Transverse colon (tissue), 4 donors: Measurements from ENCODE around the gene NTRK2. TPM values are rescaled to one million over a fixed set of nuclear protein-coding genes. Genes with fewer than 3 reads are reported as not detected.

Experiments
- DNase-seq: peaks from one replicate; pipeline ENCODE4 v3.0.0-alpha.2; 2019
- H3K27ac ChIP-seq, 4 donors: fragments of 200-600 bp; sonication (generic); 2 replicates each; pipeline ENCODE4 v1.5.1; 2016 to 2018; ENCODE audit warnings: inconsistent platforms in 4 of 4
- H3K27me3 ChIP-seq: fragments of 200-600 bp; sonication (generic); 2 replicates; pipeline ENCODE4 v1.5.1; 2017; ENCODE audit warnings: inconsistent platforms
- H3K36me3 ChIP-seq, 4 donors: fragments of 200-600 bp; sonication (generic); 2 replicates each; pipeline ENCODE4 v1.5.1; 2017 to 2019; ENCODE audit warnings: inconsistent platforms in 4 of 4
- H3K4me1 ChIP-seq, 4 donors: fragments of 200-600 bp; sonication (generic); 2 replicates each; pipeline ENCODE4 v1.5.1; 2017 to 2020; ENCODE audit warnings: inconsistent platforms in 4 of 4
- H3K4me3 ChIP-seq, 4 donors: fragments of 200-600 bp; sonication (generic); 1 replicate in 1 of 4; 2 replicates in 3 of 4; pipeline versions ENCODE4 v1.5.1 to v1.6.1; 2017 to 2019; ENCODE audit warnings: inconsistent platforms in 4 of 4
- H3K9me3 ChIP-seq, 2 donors: fragments of 200-600 bp; sonication (generic); 2 replicates each; pipeline ENCODE4 v1.5.1; 2017 to 2019; ENCODE audit warnings: inconsistent platforms in 2 of 2
- EP300 ChIP-seq: sonication (generic); formaldehyde crosslinking; IDR thresholded peaks from one replicate; pipeline ENCODE4 v1.6.1; 2017; ENCODE audit warnings: antibody characterized with exemption, low read depth
- POLR2A ChIP-seq: fragments of 450-650 bp; IDR thresholded peaks from one replicate; pipeline ENCODE4 v1.6.1; 2016; ENCODE audit warnings: antibody characterized with exemption, mild to moderate bottlenecking, moderate library complexity
- POLR2AphosphoS5 ChIP-seq, 3 donors: sonication (generic); formaldehyde crosslinking; IDR thresholded peaks; one replicate each; pipeline ENCODE4 v1.6.1; 2016; ENCODE audit warnings: antibody characterized with exemption in 3 of 3
- WGBS, 2 donors: methylation state at CpG; one replicate each; pipeline ENCODE4 v1.1.5; 2018; ENCODE audit warnings: low coverage in 1 of 2; 5-methylcytosine and 5-hydroxymethylcytosine counted together
- in situ Hi-C, 4 donors: fragments of 200-750 bp; cut with MboI; loops; one replicate each; pipeline versions ENCODE4 v1.15.0 to v1.15.1; 2017; ENCODE audit warnings: low sequenced_read_pairs in 3 of 4, low pct_ligation_motif_present in 1 of 4, low pct_unique_long_range_greater_than_20kb in 1 of 4
- intact Hi-C: fragments of 100-400 bp; cut with DNase I; formaldehyde crosslinking; loops from one replicate; pipeline ENCODE4 v1.15.1; 2023; ENCODE audit warnings: low total_unique reads
- total RNA-seq, 4 donors: library from RNA; depleted of rRNA; stranded (reverse); fragments of >200 nt; gene quantifications; one replicate each; pipeline ENCODE4 v1.1.0, GENCODE V29; 2016
- TF ChIP-seq, protein P1 (sequence below), 5 experiments: fragments of 200-600 bp in 3 of 5; fragments of 450-650 bp in 2 of 5; sonication (generic) in 3 of 5; IDR thresholded peaks; 1 replicate in 2 of 5; 2 replicates in 3 of 5; pipeline ENCODE4 v1.5.1; 2016 to 2017; ENCODE audit warnings: antibody characterized with exemption in 5 of 5, inconsistent platforms in 3 of 5, mild to moderate bottlenecking in 2 of 5, moderate library complexity in 1 of 5

The NTRK2 gene
- total RNA-seq, 4 donors from 2014 or later: 2.2 to 10.1 (median 6.4) TPM

DNA sequence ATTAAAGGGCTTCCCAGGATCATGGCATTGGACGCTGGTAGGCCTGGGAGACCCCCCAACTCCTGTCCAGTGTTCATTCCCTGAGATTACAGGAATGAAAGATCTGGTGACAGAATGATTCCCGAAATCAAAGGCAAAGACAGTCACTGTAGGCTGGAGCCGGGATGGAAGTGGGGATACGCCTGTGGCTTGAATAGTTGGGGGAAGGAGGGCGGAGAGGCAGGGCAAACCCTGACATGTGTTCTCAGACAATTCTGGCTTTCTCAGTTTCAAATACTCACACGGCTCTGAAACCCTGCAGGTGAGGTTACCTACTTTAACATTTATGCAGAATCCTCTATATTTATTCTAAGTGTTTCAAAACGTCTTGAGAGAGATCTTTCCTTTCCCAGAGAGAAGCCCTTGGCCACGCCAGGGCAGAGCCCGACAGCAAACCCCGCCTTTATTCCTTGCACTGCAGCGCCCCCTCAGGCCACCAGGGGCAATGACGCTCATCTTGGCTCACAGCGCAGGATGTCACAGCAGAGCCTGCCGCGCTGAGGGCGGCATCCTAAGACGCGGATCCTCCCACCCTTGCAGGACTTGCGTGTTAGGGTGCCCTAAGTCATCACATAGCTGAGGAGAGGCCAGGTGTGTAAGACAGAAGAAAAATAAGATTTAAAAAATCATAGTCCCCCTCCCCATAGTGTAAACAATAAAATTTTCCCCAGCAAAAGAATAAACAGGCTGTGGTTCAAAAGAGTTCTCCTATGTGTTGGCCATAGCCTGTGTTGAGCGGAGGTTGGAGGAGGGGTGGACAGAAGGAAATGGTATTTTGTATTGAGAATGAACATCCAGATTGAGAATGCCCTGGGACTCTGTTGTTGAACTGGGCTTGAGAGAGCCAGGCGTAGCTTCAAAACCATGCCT, 284.5 kb downstream of the NTRK2 start:
- in situ Hi-C loops: loop anchor here (10.0 to 25.0 kb wide), 4 partner anchors 183 to 542 kb away; no protein-coding TSS in a partner anchor
- intact Hi-C loops: no loop called here
- H3K27me3 ChIP-seq: no peaks in the 10 kb centered on the region

DNA sequence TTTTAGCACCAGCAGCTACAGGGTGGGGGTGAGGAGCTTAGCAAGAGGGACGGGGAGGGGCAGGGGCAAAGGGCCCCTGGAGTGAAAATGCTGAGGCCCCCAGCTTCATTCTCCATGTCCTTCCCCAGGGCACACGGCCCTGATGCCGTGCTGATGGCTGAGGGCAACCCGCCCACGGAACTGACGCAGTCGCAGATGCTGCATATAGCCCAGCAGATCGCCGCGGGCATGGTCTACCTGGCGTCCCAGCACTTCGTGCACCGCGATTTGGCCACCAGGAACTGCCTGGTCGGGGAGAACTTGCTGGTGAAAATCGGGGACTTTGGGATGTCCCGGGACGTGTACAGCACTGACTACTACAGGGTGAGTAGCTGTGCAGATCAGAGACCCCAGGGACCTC, 285.6 kb downstream of the NTRK2 start:
- 94% methylated on average over 18 of the region's 18 CpGs; no CpG with 5 or more reads in 1 of the 2 donors for WGBS, 2 donors
- no peak overlapping the region for H3K4me3 ChIP-seq
- intact Hi-C loops: no loop called here
- no peaks in the 10 kb centered on the region for H3K27me3 ChIP-seq
- H3K9me3 ChIP-seq: no peaks in the 10 kb centered on the region
- DNase-seq: no peak
- no peak overlapping the region for H3K27ac ChIP-seq
- no peaks in the 10 kb centered on the region for H3K36me3 ChIP-seq
- in situ Hi-C loops: loop anchor here (10.0 to 25.0 kb wide), 4 partner anchors 182 to 543 kb away; no protein-coding TSS in a partner anchor
- peaks cover 0 to 23% (median 2%) of the 10 kb centered on the region in 4 donors for H3K4me1 ChIP-seq
- TF ChIP-seq EP300 (no peak), POLR2AphosphoS5 (IDR thresholded peaks at IDR 0.05) (no peak), POLR2A (no peak)
- TF ChIP-seq, protein P1, sequence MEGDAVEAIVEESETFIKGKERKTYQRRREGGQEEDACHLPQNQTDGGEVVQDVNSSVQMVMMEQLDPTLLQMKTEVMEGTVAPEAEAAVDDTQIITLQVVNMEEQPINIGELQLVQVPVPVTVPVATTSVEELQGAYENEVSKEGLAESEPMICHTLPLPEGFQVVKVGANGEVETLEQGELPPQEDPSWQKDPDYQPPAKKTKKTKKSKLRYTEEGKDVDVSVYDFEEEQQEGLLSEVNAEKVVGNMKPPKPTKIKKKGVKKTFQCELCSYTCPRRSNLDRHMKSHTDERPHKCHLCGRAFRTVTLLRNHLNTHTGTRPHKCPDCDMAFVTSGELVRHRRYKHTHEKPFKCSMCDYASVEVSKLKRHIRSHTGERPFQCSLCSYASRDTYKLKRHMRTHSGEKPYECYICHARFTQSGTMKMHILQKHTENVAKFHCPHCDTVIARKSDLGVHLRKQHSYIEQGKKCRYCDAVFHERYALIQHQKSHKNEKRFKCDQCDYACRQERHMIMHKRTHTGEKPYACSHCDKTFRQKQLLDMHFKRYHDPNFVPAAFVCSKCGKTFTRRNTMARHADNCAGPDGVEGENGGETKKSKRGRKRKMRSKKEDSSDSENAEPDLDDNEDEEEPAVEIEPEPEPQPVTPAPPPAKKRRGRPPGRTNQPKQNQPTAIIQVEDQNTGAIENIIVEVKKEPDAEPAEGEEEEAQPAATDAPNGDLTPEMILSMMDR (IDR thresholded peaks at IDR 0.05): no peak

More for the DNA sequence above, 284.5 kb downstream of the NTRK2 start:
- Histone ChIP-seq H3K36me3 (no peaks in the 10 kb centered on the region), H3K9me3 (no peaks in the 10 kb centered on the region), H3K4me3 (no peak overlapping the region), H3K27ac (no peak overlapping the region), H3K4me1 (peaks cover 0 to 23% (median 2%) of the 10 kb centered on the region in 4 donors)
- TF ChIP-seq POLR2AphosphoS5 (IDR thresholded peaks at IDR 0.05): no peak
- no peak for TF ChIP-seq EP300
- TF ChIP-seq, protein P1 (IDR thresholded peaks at IDR 0.05): peak; percentile 78 to 93 (median 93)
- WGBS, 2 donors: 24 to 50% methylated on average over 1 to 21 of the region's 21 CpGs
- DNase-seq: peak; percentile 89

DNA sequence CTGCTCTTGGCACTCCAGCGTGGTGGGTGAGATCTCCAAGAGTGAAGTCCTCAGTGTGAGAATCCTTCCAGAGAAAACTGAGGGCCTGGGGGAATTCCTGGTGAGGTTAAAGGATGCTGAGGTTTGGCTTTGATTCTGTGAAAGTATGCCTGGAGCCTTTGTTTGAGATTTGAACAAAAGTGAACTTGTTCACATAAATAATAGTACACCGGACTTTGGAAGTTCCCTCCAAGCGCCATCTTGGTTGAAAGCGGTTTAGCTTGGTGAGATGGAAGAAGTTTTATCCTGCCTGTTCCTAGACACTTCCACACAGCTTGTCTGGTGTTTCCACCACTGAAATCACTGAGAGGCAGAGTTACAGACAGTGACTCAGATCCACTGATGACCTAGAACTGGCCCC, 286.4 kb downstream of the NTRK2 start:
- Histone ChIP-seq H3K4me3 (no peak overlapping the region), H3K36me3 (no peaks in the 10 kb centered on the region), H3K27me3 (no peaks in the 10 kb centered on the region), H3K4me1 (peaks cover 0 to 23% (median 2%) of the 10 kb centered on the region in 4 donors), H3K9me3 (no peaks in the 10 kb centered on the region), H3K27ac (no peak overlapping the region)
- no peak for TF ChIP-seq POLR2A
- in situ Hi-C loops: loop anchor here (10.0 to 25.0 kb wide), 4 partner anchors 181 to 544 kb away; no protein-coding TSS in a partner anchor
- 60 to 88% methylated on average over 1 to 4 of the region's 4 CpGs for WGBS, 2 donors
- DNase-seq: no peak
- intact Hi-C loops: no loop called here

DNA sequence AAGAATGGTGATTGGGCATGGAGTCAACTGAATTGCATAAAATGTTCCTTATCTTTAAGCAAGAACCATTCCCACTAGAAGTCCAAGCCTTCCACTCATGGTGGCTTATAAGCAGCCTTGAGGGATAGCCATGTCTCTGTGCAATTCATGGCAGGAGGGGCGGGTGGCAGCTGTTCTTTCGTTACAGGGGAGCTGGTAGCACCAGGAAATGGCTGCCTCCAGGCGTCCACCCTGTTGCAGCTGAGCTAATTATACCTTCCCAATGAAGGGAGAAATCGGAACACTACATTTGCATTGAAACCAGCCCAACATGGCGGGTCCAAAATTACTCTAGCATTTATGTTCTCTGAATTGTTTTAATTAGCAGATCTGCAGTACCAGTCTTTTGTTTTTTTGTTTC, 289.8 kb downstream of the NTRK2 start:
- in situ Hi-C loops: loop anchor here (10.0 to 25.0 kb wide), 4 partner anchors 178 to 547 kb away; no protein-coding TSS in a partner anchor
- intact Hi-C loops: no loop called here
- DNase-seq: no peak
- H3K27me3 ChIP-seq: no peaks in the 10 kb centered on the region
- WGBS, 2 donors: 82 to 95% methylated on average over 4 to 5 of the region's 5 CpGs
- no peaks in the 10 kb centered on the region for H3K4me1 ChIP-seq
- no peaks in the 10 kb centered on the region for H3K36me3 ChIP-seq
- no peaks in the 10 kb centered on the region for H3K9me3 ChIP-seq
- TF ChIP-seq POLR2AphosphoS5 (IDR thresholded peaks at IDR 0.05) (no peak), POLR2A (no peak), EP300 (no peak)
- TF ChIP-seq, protein P1 (IDR thresholded peaks at IDR 0.05): no peak
- H3K4me3 ChIP-seq: no peak overlapping the region
- H3K27ac ChIP-seq: no peak overlapping the region
